GM18870 (cell line): ENCODE results near the gene CXCR2.

Source experiments
- ATAC-seq: cut with Tn5 transposase; IDR thresholded peaks from one replicate; pipeline ENCODE4 v1.9.1; 2021; ENCODE audit warnings: moderate library complexity; ENCODE audit not compliant: unreplicated experiment

CXCR2 gene

GRCh38 chr2:218180467-218181114, 54.8 kb downstream of the CXCR2 start:
- no peak for ATAC-seq

- no peak for ATAC-seq
Observed at GRCh38 chr2:218184331-218184730, 58.5 kb downstream of the CXCR2 start.

- ATAC-seq: no peak
Observed at GRCh38 chr2:218186355-218186766, 60.5 kb downstream of the CXCR2 start.
